HCT116 (cell line): ENCODE data around the gene SLC3A2. TPM values are rescaled to one million over a fixed set of nuclear protein-coding genes. Genes with fewer than 3 reads are reported as not detected.

ENCODE experiments used
- ATAC-seq: fragments of 200-7000 bp; cut with Tn5 transposase; 2 replicates; pipeline ENCODE4 v1.9.1; 2020; ENCODE audit warnings: mild to moderate bottlenecking, moderate library complexity
- Bru-seq: library from RNA; stranded (reverse); fragments of 400-500 nt; gene quantifications from one replicate; lab custom pipeline; 2021; lab: Mats Ljungman, UMichigan
- BruChase-seq, 2 experiments: library from RNA; stranded (reverse); fragments of 400-500 nt; gene quantifications; one replicate each; lab custom pipeline; 2021; lab: Mats Ljungman, UMichigan
- BruUV-seq: library from RNA; stranded (reverse); fragments of 400-500 nt; replicated peaks from 2 replicates; lab custom pipeline; 2021; lab: Mats Ljungman, UMichigan
- CTCF ChIA-PET: fragments of 300-600 bp; sonication (Branson Sonifier 250); formaldehyde crosslinking; loops from one replicate; lab custom pipeline; 2021; ENCODE audit warnings: antibody characterized with exemption; lab: Charles Lee
- POLR2A ChIA-PET: fragments of 300-600, 350-600 bp; sonication (Branson Sonifier 250); formaldehyde crosslinking; loops from one replicate; lab custom pipeline; 2021; ENCODE audit warnings: antibody characterized with exemption; lab: Charles Lee
- RAD21 ChIA-PET, 2 experiments: fragments of 300-600 bp; sonication (Branson Sonifier 250); formaldehyde crosslinking; loops; one replicate each; lab custom pipeline; 2023; ENCODE audit warnings: low total read pairs in 2 of 2; ENCODE audit not compliant: uncharacterized antibody in 2 of 2, unreplicated experiment in 2 of 2, low non-redundant PET in 1 of 2; lab: Charles Lee
- DNase-seq: peaks from one replicate; pipeline ENCODE4 v3.0.0-alpha.2; 2010; ENCODE audit warnings: low read depth, low spot score
- H2AFZ ChIP-seq: fragments of 200-600 bp; shearing (Covaris generic), sonication (generic); 2 replicates; pipeline ENCODE4 v1.6.1; 2017; ENCODE audit warnings: low read depth, mixed run types, mixed read lengths, antibody characterized with exemption, low read length; ENCODE audit not compliant: poor library complexity, severe bottlenecking
- H3K27ac ChIP-seq: 2 replicates; pipeline ENCODE4 v1.5.1; 2012; ENCODE audit warnings: low read depth, low read length
- H3K27me3 ChIP-seq: fragments of 200-600 bp; sonication (generic); 2 replicates; pipeline ENCODE4 v1.6.1; 2016; ENCODE audit warnings: mixed run types, low read length, mixed read lengths; ENCODE audit not compliant: insufficient read depth
- H3K36me3 ChIP-seq, 2 experiments: fragments of 200-500 bp in 1 of 2; fragments of 200-600 bp in 1 of 2; sonication (Bioruptor generic) in 1 of 2; sonication (generic) in 1 of 2; 2 replicates each; pipeline versions ENCODE4 v1.5.1 to v1.6.1; 2014 to 2016; ENCODE audit warnings: low read length in 2 of 2, inconsistent platforms in 1 of 2, mixed read lengths in 1 of 2, mixed run types in 1 of 2; ENCODE audit not compliant: insufficient read depth in 2 of 2, control insufficient read depth in 1 of 2
- H3K4me1 ChIP-seq, 2 experiments: fragments of 200-600 bp in 1 of 2; sonication (generic) in 1 of 2; 2 replicates each; pipeline versions ENCODE4 v1.5.1 to v1.6.1; 2012 to 2017; ENCODE audit warnings: low read length in 2 of 2, inconsistent platforms in 1 of 2, mild to moderate bottlenecking in 1 of 2, mixed read lengths in 1 of 2, mixed run types in 1 of 2, moderate library complexity in 1 of 2; ENCODE audit not compliant: insufficient read depth in 2 of 2, control insufficient read depth in 1 of 2
- H3K4me2 ChIP-seq: fragments of 200-600 bp; sonication (generic); 2 replicates; pipeline ENCODE4 v1.6.1; 2017; ENCODE audit warnings: mixed run types, low read length, mixed read lengths
- H3K4me3 ChIP-seq, 2 experiments: fragments of 200-600 bp in 1 of 2; sonication (generic) in 1 of 2; replicated peaks in 1 of 2; 2 replicates each; pipeline ENCODE4 v1.5.1; 2011 to 2016; ENCODE audit warnings: low read length in 2 of 2, control low read depth in 1 of 2, low read depth in 1 of 2, mild to moderate bottlenecking in 1 of 2, mixed read lengths in 1 of 2, mixed run types in 1 of 2
- H3K79me2 ChIP-seq: fragments of 200-600 bp; sonication (generic); 2 replicates; pipeline ENCODE4 v1.6.1; 2017; ENCODE audit warnings: mild to moderate bottlenecking, mixed run types, low read length, moderate library complexity, mixed read lengths; ENCODE audit not compliant: insufficient read depth
- H3K9ac ChIP-seq: fragments of 200-600 bp; sonication (generic); 2 replicates; pipeline ENCODE4 v1.6.1; 2016; ENCODE audit warnings: low read length, mixed read lengths
- H3K9me2 ChIP-seq: fragments of 200-600 bp; sonication (generic), shearing (Covaris generic); 2 replicates; pipeline ENCODE4 v1.6.1; 2017; ENCODE audit warnings: mixed run types, mild to moderate bottlenecking, moderate library complexity; ENCODE audit not compliant: insufficient read depth
- H3K9me3 ChIP-seq, 2 experiments: fragments of 200-500 bp in 1 of 2; fragments of 200-600 bp in 1 of 2; sonication (Bioruptor generic) in 1 of 2; sonication (generic) in 1 of 2; 2 replicates each; pipeline ENCODE4 v1.6.1; 2014 to 2017; ENCODE audit warnings: low read length in 2 of 2, mixed read lengths in 2 of 2, inconsistent platforms in 1 of 2, low read depth in 1 of 2, mild to moderate bottlenecking in 1 of 2, mixed run types in 1 of 2, moderate library complexity in 1 of 2; ENCODE audit not compliant: control insufficient read depth in 1 of 2, insufficient read depth in 1 of 2
- H4K20me1 ChIP-seq: fragments of 200-600 bp; sonication (generic), shearing (Covaris generic); 2 replicates; pipeline ENCODE4 v1.6.1; 2017; ENCODE audit warnings: mixed run types, mild to moderate bottlenecking, moderate library complexity; ENCODE audit not compliant: insufficient read depth
- CEBPB ChIP-seq: IDR thresholded peaks from 2 replicates; pipeline ENCODE4 v1.6.1; 2012; ENCODE audit warnings: low read depth
- CTCF ChIP-seq, 3 experiments: fragments of 200-600 bp in 1 of 3; sonication (generic) in 1 of 3; IDR thresholded peaks in 2 of 3; conservative IDR thresholded peaks in 1 of 3; 2 replicates each; pipeline ENCODE4 v1.5.1; 2012 to 2017; ENCODE audit warnings: low read depth in 2 of 3, low read length in 2 of 3, antibody characterized with exemption in 1 of 3, borderline replicate concordance in 1 of 3, control low read depth in 1 of 3, mild to moderate bottlenecking in 1 of 3, mixed read lengths in 1 of 3, mixed run types in 1 of 3, moderate library complexity in 1 of 3; ENCODE audit not compliant: insufficient read depth in 1 of 3
- EGR1 ChIP-seq: IDR thresholded peaks from 2 replicates; pipeline ENCODE4 v1.6.1; 2012; ENCODE audit warnings: low read depth
- ELF1 ChIP-seq: IDR thresholded peaks from 2 replicates; pipeline ENCODE4 v1.6.1; 2012; ENCODE audit warnings: low read depth, borderline replicate concordance
- FOSL1 ChIP-seq: IDR thresholded peaks from 2 replicates; pipeline ENCODE4 v1.6.1; 2012; ENCODE audit warnings: low read depth
- MAX ChIP-seq: IDR thresholded peaks from 2 replicates; pipeline ENCODE4 v1.6.1; 2012
- POLR2A ChIP-seq: IDR thresholded peaks from 2 replicates; pipeline ENCODE4 v1.7.0; 2011; ENCODE audit warnings: borderline replicate concordance; ENCODE audit not compliant: insufficient read depth, insufficient read length; ENCODE audit errors: extremely low read depth
- POLR2AphosphoS5 ChIP-seq: IDR thresholded peaks from 2 replicates; pipeline ENCODE4 v1.6.1; 2011; ENCODE audit warnings: mild to moderate bottlenecking, low read depth, low read length, moderate library complexity
- SIN3A ChIP-seq: IDR thresholded peaks from 2 replicates; pipeline ENCODE4 v1.6.1; 2012; ENCODE audit warnings: low read depth
- YY1 ChIP-seq: IDR thresholded peaks from 2 replicates; pipeline ENCODE4 v1.6.1; 2011; ENCODE audit warnings: low read length, low read depth, moderate library complexity, mild to moderate bottlenecking; ENCODE audit not compliant: insufficient replicate concordance; ENCODE audit errors: extremely low read depth
- ZFX ChIP-seq: fragments of 450-650 bp; IDR thresholded peaks from 2 replicates; pipeline ENCODE4 v1.6.1; 2017
- ZNF274 ChIP-seq: fragments of 200-500 bp; sonication (Bioruptor generic); IDR thresholded peaks from 2 replicates; pipeline ENCODE4 v1.6.1; 2014; ENCODE audit warnings: mild to moderate bottlenecking, low read depth, low read length, inconsistent platforms
- intact Hi-C: fragments of 100-400 bp; cut with micrococcal nuclease; formaldehyde crosslinking; loops from 2 replicates; pipeline ENCODE4 v1.10.0; 2022
- long read RNA-seq: library from polyadenylated mRNA; unstranded; transcript quantifications from one replicate; pipeline ENCODE4 v2.0.0, GENCODE V29; 2021; ENCODE audit not compliant: unreplicated experiment
- polyA plus RNA-seq: library from polyadenylated mRNA; unstranded; fragments of >200 nt; gene quantifications from 2 replicates; pipeline ENCODE4 v1.2.1, GENCODE V29; 2012; ENCODE audit warnings: missing spikeins
- total RNA-seq: library from RNA; stranded (reverse); gene quantifications from one replicate; pipeline ENCODE4 v1.2.1, GENCODE V29; 2021; ENCODE audit not compliant: unreplicated experiment
- TF ChIP-seq, protein P1 (sequence below): IDR thresholded peaks from 2 replicates; pipeline ENCODE4 v1.6.1; 2012

Gene SLC3A2
- total RNA-seq (418 TPM), Bru-seq, nascent RNA (percentile 96 among the genes with signal in this experiment), BruChase-seq, experiment 1, labeled RNA remaining after a 6-hour chase (percentile 96 among the genes with signal in this experiment), BruChase-seq, experiment 2, labeled RNA remaining after a 2-hour chase (percentile 97 among the genes with signal in this experiment)
- 519 and 571 TPM in 2 replicates for polyA plus RNA-seq
- long read RNA-seq, transcript SLC3A2-203 (12 exons, 2,161 nt) = minor isoform, 71 of 859 reads
- long read RNA-seq, transcript SLC3A2-204 (12 exons, 2,222 nt) = minor isoform, 30 of 859 reads
- long read RNA-seq, transcript SLC3A2-206 (11 exons, 2,084 nt) = minor isoform, 67 of 859 reads
- long read RNA-seq, transcript SLC3A2-201 (9 exons, 1,904 nt) = major isoform, 505 of 859 reads
- long read RNA-seq, partial matches to known transcripts = 41 of 859 reads
- long read RNA-seq, other reads (novel, unspliced or antisense) = 107 of 859 reads

DNA sequence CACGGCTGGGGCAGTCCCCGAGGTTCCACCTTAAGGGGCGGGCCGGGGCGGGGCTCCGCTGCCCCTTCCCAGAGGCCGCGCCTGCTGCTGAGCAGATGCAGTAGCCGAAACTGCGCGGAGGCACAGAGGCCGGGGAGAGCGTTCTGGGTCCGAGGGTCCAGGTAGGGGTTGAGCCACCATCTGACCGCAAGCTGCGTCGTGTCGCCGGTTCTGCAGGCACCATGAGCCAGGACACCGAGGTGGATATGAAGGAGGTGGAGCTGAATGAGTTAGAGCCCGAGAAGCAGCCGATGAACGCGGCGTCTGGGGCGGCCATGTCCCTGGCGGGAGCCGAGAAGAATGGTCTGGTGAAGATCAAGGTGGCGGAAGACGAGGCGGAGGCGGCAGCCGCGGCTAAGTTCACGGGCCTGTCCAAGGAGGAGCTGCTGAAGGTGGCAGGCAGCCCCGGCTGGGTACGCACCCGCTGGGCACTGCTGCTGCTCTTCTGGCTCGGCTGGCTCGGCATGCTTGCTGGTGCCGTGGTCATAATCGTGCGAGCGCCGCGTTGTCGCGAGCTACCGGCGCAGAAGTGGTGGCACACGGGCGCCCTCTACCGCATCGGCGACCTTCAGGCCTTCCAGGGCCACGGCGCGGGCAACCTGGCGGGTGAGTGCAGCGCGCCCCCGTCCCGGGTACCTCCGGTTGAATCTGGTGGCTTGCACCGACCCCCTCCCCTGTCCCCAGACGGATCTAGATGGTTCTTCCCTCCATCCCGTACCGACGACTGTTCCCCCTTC is at the start of gene SLC3A2:
TSS of gene SLC3A2 (plus strand) at position 94 of the 776 bp plus-strand sequence. CDS start at position 222, 128 bp downstream.
- H3K27ac ChIP-seq = peak within 1 kb of the TSS; percentile 96
- H3K9me3 ChIP-seq = no peaks in the 10 kb centered on the region
- H3K9ac ChIP-seq = peak within 1 kb of the TSS; percentile 92
- H4K20me1 ChIP-seq = peaks cover 33% of the 10 kb centered on the region; the same call in 1 of the 2 replicates
- DNase-seq (peak; percentile 68), ATAC-seq (peak; percentile 87)
- intact Hi-C loops = loop anchor here (5.0 kb wide), 1 partner anchor 94 kb away; the partner anchor contains the start of gene TMEM179B
- ChIA-PET POLR2A (interaction anchor here (0.7 to 4.2 kb wide), 10 partner anchors 9 to 820 kb away, joined by 3 to 50 read pairs (median 8); partner anchors contain the start of genes C11orf98, CSKMT, STX5 and TEX54), CTCF (interaction anchor here (0.5 to 1.6 kb wide), 7 partner anchors 25 to 139 kb away, joined by 3 to 7 read pairs (median 4); partner anchors contain the start of gene STX5), RAD21 (interaction anchor here in 1 of 2 experiments (0.7 kb wide), 1 partner anchor 16 kb away, joined by 4 read pairs; no protein-coding TSS in a partner anchor)
- no peaks in the 10 kb centered on the region for H3K27me3 ChIP-seq
- peak within 1 kb of the TSS; percentile 79 for H3K4me2 ChIP-seq
- H3K4me3 ChIP-seq = peak within 1 kb of the TSS; percentile 75 to 85
- TF ChIP-seq YY1 (no peak), CTCF (IDR thresholded peaks at IDR 0.05 in 2 of 3, conservative IDR thresholded peaks at IDR 0.05 in 1 of 3; ENCODE audit: borderline replicate concordance in 1 of 3, insufficient read depth in 1 of 3, low read depth in 2 of 3, low read length in 2 of 3) (peak in 2 of 3 experiments; percentile 47 to 52; a peak in 4 of 6 replicates), MAX (no peak), POLR2A (peak; percentile 98), FOSL1 (no peak), ELF1 (no peak), EGR1 (no peak), CEBPB (no peak), ZNF274 (no peak), POLR2AphosphoS5 (peak; percentile 99), ZFX (peak; percentile 41; the same call in 1 of the 2 replicates), SIN3A (no peak)
- TF ChIP-seq, protein P1, sequence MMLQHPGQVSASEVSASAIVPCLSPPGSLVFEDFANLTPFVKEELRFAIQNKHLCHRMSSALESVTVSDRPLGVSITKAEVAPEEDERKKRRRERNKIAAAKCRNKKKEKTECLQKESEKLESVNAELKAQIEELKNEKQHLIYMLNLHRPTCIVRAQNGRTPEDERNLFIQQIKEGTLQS = no peak
- H3K9me2 ChIP-seq = no peaks in the 10 kb centered on the region
- H3K79me2 ChIP-seq = peaks cover 96% of the 10 kb centered on the region
- peaks cover 34 to 51% of the 10 kb centered on the region in 2 experiments for H3K36me3 ChIP-seq
- peaks cover 38 to 74% of the 10 kb centered on the region in 2 experiments for H3K4me1 ChIP-seq
- no peak within 1 kb of the TSS for H2AFZ ChIP-seq
- BruUV-seq = TSS peak; percentile 82
